CD4-positive, alpha-beta T cell treated with Interleukin-21 for 1 hour (primary cell): ENCODE results near the gene DHX58.
A peak's percentile ranks its signal among the peaks of the same experiment; 100 is the strongest.

Experiments used
- DNase-seq: peaks from one replicate; pipeline ENCODE4 v3.0.0-alpha.2; 2020

Gene DHX58

DNA sequence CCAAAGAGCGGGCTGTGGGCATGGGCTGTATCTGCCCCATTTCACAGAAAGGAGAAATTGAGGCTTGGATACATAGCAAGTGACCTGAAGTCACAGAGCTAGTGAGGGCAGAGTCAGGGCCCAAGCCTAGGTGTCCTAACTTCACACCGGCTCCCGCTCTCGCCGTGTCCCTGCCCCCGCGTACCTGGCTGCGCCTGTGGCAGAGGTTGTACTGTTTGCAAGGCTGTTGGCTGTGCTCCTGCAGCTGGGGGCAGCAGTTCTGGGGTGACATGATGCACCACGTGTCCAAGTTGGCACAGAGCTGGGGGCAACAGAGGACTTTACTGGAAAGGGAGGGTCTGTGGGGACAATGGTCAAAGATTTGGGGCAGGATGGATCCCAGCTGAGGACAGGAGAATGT, 3.4 kb downstream of the DHX58 start:
- no peak for DNase-seq

DNA sequence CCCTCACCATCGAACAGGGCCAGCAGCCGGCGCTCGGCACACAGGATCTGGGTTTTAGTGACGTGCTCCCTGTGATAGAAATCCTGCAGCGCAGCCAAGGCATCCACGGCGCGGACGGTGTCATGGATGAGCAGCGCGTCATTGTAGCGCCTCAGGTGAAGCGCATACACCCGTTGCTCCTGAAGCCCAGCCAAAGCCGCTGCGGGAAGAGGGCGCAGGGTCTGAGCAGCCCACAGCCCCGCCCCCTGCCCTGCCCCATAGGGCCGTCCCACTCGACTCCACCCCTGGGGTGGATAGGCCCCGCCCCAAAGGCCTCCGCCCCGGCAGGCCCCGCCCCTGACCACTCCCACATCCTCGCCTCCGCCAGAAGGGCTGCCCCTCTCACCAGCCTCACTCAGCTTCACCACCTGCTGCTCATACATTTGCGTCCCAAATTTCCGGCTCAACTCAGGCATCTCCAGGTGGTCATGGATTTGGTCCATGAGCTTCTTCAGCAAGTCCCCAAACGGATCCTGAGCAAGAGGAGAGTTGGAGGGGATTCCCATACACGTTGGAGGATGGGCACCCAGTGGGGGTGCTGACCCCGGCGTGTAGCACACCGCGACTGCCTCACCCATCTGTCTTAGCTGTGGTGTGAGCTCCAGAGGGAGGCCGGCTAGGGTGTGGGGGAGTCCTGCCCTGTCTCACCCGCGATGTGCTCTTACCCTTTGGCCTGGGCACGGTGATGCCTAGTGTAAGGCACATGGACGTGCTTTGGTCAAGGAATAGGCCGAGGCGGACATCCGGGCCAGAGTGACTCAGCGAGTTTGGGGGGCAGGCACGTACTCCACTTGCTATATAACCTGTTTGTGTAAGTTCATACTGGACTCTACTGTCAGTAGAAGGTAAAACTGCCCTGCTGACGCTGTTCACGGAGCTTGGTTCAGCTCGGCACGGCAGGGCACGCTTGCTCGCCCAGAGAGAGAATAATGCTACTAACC, 4.6 kb downstream of the DHX58 start:
- DNase-seq, result peak; percentile 90

DNA sequence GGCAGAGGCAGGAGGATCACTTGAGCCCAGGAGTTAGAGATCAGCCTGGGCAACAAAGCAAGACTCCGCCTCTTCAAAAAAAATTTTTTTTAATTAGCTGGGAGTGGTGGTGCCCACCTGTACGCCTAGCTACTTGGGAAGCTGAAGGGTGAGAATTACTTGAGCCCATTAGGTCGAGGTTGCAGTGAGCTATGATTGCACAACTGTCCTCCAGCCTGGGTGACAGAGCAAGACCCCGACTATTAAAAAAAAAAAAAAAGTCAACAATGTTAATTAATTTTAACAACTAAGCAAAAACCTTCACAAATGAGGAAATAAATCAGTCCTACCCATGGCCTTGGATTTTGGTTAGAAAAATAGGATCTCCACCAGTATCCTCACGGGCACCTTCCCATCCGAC, 5.4 kb downstream of the DHX58 start:
- no peak for DNase-seq

DNA sequence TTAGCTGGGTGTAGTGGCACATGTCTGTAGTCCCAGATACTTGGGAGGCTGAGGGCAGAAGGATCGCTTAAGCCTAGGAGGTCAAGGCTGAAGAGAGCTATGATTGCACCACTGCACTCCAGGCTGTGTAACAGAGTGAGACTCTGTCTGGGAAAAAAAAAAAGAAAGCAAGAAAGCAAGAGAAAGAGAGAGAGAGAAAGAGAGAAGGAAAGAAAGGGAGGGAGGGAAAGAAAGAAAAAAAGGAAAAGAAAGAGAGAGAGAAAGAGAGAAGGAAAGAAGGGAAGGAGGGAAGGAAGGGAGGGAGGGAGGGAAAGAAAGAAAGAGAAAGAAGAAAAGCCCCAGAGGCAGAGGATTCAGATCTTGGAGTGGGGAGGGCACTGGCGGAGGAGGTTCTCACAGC, 6.5 kb downstream of the DHX58 start:
- no peak for DNase-seq

DNA sequence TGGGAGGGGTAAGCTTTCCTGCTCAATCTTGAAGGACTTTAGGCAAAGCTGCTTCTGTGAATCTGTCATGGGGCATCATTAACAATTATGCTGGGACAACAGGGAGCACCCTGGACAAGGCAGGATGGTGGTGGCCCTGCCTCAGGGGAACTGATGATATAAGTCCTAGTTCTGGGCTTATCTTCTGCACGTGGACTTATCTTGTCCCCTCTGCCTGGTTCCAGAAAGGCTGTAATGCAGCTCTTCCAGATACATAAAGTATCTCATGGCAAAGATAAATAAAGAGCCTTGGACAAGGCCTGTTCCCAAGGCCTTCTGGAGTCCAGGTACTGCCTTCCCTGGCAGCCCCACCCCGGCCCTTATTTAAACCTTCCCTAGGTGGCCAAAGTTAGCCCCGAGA, 8.2 kb downstream of the DHX58 start:
- no peak for DNase-seq

DNA sequence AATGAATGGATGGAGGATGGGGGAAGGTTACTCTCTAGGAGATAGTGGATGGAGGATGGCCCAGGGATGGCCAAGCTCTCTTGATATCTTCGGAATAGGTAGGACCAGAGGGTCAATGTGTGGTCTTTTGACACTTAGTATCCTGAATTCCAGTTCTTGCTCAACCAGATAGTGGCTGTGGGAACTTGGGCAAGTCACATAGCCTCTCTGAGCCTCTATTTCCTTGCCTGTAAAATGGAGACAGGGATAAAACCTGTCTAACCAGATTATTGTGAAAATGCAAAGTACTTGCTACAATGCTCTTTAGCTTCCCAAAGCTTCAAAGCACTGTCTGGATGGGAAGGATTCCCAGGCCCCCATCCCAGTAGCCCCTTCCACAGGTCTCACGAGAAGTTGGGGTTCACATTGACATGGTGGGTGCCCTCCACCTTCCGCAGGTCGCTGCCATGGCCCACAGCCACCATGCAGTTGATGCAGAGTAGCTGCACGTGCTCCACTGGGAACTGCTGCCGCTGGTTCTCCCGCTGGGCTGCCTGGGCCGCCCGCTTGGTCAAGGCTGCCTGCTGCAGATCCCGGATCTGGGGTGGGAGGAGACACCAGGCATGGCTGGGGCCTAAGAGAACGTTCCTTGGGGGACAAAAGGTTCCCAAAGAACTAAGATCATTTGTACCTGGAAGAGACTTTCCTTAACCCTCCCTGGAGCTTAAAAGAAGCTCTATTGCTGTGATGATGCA, 9.1 kb downstream of the DHX58 start:
- no peak for DNase-seq

DNA sequence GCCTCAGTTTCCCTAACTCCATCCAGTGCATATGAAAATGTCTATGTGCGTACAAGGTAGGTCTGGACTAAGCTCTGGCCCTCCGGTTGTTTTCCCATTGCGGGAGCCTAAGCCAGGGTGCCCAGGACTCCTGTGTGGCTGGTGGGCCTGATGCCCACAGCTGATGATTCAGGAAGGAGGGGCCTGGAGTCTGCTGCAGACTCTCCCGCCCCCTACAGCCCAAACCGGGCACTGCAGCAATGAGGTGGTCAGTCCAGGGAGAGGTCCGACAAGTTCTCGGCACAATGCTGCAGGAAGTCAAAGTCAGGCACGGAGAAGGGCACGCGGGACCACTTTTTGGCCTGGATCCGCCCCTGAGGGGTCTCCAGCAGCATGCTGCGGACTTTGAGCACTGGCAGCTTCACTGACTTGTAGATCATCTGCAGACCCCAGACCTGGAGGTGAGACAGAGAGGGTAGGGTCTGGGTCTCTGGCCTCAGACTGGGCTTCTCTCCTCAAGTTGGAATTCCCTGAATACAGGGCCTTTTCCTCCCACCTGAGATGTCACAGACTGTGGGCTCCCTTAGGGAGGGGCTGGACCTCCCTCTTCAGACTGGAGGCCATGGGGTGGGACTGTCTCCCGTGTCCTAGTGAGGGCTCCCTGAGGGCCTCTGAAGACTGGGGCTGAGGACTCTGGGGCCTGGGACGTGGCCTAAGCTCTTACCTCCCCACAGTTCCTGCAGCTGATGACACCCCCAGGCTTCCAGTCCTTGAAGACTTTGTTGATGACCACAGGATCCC, 10.8 kb downstream of the DHX58 start:
- DNase-seq, result peak; percentile 60

DNA sequence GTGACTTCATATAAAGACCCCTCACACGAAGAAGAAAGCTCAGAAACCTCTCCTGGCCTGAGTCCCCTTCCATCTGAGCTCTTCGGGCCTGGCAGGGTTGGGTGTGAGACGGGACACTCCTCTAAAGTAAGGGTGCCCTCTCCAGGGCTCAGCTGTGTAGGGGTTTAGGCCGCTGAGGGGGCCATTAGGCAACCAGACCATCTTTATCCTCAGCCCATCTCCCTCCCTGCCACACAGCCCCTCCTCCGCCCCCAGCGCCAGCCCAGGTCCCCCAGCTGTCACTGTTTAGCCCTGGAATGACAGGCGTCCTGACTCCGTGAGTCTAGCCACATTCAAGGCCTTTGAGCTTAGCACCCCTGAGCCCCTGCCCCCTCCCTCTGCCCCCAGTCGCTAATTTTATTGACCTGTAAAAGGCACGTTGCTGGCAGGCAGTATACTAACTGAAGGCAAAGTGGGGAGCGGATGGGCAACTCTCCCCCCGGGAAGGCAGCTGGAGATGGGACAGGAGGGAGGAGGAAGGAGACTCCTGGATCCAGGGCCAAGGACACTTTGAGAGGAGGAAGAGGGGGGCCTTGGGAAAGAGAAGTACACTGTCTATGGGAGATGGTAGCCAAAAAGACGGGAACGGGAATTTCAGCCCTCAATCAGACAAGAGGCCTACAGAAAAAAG, 13.6 kb downstream of the DHX58 start:
- DNase-seq, result no peak

DNA sequence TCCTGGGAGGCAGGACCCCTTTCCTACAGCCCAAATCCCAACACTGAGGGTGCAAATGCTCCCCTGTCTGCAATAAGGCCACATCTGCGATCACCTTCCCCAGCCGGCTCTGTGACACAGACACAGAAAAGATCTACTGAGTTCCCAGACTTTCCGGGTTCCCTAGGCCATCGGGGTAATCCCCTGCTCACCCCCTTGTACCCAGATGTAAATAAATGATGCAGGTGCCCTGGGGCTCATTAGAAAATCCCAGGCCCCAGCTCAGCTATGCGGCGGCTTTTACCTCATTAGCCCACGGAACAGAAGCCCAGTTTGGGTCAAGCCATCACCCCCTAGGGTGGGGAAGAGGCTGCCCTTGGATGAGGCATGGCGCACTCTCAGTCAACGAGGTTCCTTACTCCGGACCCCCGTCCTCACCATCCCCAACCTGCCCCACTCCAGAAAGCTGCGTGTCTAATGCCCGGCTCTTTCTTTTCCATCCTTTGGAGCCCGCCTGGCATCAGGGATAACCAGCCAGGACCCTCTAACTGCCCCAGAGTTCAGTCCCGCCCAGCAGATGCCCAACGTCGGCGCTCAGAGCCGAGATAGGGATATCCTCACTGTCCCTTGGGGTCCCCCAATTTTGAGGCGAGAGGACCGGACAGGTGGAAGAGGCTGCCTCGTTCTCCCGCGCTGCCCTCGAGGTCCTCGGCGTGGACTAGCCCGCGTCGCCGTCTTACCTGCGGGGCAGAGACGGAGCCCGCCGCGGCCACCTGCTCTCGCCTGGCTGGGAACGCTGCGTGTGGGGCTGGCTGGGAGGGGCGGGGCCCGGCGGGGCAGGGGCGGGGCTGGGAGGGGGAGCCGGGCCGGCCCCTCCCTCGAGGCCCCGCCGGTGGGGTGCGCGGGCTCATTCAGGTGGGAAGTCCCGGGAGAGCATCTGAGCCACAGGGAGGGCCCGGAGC, 14.6 kb downstream of the DHX58 start, which contains the start of gene ZNF385C:
TSS of gene ZNF385C (minus strand) at position 783 of the 941 bp plus-strand sequence. CDS start 35,417 bp downstream, outside the sequence.
- DNase-seq, result peak; percentile 53

DNA sequence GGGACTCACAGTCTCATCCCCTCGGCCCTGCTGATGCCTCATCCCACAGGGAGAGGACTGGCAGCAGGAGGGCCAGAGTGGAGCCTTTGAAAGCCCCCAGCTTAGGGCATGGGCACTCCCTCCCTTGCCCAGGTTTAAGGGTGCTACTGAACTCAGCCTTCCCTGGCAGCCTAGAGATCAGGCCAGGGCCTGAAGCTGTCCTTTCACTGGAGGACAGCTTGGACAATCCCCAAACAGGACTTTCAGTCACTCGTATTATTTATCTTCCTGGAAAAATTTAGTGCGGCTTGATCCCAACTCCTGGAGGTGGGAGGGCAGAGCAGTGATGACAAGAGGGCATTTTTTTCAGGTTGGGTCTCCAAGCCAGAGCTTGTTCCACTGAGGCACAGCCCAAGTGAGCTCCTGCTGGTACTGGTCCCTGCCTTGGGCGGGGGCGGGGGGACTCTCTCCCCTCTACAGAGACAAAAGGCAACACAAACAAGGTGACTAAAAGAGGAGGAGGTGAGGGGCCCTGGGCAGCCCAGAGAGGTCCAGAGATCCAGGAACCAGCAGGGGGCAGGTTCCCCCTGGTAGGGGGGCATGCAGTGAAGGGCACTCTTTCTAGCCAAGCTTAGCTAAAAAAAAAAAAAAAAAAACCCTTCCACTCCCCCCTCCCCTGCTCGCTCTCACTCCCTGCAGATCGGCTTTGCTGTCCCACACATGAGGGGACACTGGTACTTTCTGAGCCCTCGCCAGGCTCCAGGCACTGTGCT, 16.0 kb downstream of the DHX58 start:
- no peak for DNase-seq

DNA sequence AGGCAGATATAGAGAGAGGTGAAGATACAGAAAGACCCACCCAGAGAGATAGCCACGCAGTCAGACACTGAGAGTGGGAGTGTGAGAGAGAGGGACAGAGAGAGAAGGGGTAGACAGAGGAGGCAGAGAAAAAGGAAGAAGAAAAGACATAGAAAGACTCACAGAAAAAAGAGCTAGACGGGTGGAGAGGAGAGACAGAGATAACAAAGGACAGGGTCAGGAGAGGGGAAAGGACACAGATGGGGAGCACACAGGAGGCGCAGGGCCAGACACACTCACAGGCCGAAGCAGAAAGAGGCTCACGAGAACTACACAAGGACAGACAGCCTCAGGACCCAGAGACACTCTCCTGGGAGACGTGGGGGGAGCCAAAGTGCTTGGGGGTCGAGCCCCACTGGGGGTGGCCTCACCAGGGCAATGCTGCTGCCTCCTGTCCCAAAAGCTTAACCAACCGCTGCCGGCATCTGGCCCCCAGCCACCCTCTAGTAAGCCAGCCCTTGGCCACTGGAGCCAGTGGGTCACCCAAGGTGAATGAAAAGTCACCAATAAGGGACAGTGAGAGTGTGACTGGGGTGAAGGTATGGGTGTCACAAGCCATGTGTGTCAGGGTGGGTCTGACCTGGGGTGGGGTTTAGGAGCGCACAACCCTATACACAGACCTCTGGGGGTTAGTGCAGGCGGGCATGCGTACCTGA, 18.0 kb downstream of the DHX58 start:
- DNase-seq, result no peak

DNA sequence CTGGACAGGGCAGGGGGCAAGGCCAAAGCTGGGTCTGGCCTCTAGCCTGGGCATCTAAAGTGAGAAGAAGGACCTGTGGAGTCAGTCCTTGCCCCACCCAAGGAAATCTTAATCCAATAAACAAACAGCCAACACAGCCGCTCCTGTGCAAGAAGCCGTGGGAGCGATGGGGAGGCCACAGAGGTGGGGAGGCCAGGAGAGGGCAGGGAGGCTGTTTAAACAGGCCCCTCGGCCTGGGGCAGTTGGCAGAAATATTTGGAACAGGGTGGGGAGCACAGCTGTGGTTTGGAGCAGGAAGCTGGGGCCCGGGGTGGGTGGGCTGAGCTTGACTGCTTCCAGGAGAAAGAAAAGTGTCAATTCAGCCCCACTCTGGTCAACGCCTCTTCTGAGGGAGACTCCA, 19.6 kb downstream of the DHX58 start:
- DNase-seq, result no peak

DNA sequence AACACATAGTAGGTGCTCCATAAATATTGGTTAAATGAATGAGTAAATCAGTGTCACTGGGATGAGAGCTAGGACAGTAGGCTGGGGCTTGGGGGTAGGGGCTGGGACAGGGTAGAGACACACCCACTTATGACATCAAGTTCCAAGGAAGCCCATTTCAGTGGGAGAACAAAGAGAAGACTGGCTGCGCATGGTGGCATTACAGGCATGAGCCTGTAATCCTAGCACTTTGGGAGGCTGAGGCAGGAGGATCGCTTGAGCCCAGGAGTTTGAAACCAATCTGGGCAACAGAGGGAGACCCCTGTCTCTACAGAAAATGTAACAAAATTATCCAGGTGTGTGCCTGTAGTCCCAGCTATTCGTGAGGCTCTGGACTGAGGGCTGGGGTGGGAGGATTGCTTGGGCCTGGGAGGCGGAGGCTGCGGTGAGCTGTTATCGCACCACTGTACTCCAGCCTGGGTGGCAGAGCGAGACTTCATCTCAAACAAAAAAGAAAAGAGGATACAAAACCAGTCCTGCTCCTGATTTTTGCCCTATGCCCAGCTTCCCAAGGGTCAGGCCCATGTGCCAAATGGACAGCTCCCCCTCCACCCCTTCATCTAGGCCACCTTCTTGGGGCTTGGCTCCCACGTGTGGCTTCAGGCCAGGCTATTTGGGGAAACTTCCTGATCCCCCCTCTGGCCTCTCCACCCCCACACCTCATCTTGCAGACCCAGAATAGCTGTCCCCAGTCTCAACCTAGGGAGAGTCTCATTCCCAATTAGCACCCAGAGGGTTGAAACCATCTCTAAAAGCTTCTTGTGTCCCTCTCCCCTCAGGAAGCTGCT, 21.3 kb downstream of the DHX58 start:
- no peak for DNase-seq

DNA sequence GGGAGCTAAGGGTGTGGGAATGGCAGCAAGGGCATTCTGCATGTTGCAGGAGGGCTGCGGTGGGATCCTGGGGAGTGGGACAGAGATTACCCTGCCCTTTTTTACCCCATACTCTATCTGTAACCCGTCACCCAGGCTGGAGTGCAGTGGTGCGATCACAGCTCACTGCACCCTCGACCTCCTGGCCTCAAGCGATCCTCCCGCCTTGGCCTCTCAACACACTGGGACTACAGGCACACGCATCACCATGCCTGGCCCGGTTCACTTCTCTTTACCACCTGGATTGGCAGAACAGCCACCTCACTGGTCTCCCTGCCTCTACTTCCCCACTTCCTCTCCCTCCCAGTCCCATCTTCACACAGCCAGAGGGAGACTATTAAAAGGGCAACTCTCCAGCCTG, 23.8 kb downstream of the DHX58 start:
- no peak for DNase-seq

DNA sequence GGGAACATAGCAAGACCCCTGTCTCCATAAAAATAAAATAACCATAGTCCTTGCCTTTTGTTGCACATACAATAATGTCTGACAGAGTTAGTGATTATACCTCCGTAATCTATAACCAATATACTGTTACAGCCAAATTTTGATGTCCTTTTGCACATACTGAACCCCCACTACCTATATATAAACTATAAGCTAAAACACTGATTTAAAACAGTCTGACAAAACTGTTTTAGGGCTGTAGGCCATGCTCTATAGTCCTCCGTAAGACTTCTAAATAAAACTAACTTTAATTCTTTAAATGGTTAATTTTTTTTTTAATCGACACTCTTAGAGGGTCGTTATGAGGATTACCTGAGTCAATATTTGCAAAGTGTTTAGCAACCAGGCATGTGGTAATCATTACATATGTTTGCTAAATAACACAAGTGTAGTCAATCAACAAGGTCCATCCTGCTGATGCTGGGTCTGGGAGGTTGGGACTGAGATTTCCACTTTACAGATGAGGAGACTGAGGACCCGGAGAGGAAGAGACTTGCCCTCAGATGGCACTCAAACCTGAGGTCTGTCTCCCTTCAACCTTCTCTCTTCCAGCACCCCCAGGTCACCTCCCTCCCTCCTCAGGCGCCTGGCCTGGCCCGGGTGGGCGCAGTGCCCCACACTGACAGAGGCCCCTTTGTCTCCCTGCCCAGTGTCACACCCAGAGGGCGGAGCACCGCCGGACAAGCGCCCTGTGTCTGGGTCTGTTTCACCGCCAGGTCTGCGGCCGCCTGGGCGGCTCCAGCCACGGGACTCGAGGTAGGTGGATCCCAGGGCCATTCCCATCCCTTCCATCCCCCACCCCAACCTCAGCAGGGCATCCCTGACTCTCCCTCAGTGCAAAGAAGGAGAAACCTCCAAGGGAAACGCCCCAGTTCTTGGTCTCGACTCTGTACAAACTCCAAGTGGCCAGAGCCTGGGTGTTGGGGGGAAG, 24.5 kb downstream of the DHX58 start:
- no peak for DNase-seq

DNA sequence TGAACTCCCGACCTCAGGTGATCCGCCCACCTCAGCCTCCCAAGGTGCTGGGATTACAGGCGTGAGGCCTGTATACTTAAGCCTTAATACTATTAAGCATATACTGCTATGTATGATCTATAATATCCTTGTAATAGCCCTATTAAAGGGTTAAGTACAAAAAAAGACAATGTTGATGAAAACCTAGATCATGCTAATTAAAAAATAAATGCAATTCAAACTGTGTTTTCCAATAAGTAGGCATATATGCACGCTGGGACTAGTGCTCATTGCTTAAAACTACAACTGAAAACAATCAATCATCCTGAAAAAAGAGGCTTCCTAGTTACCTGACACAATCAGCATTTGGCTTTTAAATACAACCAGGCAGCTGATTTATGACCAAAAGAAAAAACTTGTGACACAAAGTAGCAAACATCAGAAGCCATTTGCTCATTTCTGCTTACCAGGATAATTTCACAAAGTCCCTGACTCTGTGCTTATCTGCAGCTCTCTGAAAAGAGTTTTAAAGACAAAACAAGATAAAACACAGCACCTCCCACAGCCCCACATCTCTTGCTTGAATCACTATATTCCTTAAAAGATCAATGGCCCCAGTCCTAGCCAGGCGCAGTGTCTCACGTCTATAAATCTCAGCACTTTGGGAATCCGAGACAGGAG, 25.3 kb downstream of the DHX58 start:
- no peak for DNase-seq

DNA sequence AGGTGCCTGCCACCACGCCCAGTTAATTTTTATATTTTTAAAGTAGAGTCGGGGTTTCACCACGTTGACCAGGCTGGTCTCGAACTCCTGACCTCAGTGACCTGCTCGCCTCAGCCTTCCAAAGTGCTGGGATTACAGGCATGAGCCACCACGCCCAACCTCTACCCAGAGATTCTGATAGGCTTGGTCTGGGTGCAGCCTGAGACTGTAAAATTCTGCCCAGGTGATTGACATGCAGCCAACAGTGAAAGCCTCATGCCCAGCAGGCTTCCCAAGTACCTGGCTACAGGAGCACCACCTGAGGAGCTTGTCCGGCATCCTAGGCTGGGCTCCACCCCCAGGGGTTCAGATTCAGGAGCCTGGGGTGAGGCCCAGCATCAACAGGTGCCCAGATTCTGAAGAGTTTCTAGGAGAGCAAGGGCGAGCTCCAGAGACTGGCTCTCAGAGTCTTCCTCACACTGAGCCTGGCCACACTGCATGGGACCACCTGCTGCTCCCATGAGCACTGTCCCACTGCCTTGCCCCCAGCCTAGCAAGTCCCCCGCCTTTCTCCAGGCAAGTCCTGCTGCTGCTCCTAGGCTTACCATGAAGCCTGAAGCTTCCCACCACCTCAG, 30.9 kb downstream of the DHX58 start:
- DNase-seq, result no peak
